HG02798 (cell line): ENCODE results near the gene RXFP2.

ENCODE experiments used
- ATAC-seq: cut with Tn5 transposase; IDR thresholded peaks from one replicate; pipeline ENCODE4 v1.9.1; 2021; ENCODE audit warnings: mild to moderate bottlenecking; ENCODE audit not compliant: unreplicated experiment, poor library complexity

Gene RXFP2

DNA sequence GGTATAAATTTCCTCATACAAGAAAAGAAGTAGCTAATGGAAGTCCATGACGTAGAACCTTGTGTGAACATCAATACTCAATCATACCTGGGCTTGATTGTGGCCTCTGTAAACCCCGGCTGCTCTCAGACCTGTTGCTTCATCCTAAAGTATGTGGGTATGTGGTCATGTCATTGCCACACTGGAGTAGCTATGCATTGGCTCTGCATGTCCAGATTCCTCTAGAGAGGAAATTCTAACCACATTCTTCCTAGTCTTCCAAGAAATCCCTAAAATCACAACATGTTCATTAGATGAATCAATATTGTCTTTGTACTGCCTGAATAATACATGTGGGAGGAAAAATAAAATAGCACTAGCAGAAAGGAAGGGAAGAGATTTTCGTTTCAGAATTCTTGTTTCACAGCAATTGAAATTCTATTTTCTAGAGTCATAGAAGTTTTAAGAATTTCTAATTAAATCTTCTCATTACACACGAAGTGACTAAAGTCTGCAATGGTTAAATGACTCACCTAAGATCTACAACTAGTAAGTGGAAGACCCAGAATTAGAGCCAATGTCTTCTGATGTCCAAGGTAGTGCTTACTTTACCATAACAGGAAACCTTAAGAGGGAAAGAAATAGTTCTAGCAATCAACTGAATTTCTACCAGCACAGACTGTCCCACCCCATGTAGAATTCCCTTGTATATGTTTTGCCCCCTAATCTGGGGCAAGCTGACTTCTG lies 28.0 kb downstream of the RXFP2 start:
- ATAC-seq: no peak

DNA sequence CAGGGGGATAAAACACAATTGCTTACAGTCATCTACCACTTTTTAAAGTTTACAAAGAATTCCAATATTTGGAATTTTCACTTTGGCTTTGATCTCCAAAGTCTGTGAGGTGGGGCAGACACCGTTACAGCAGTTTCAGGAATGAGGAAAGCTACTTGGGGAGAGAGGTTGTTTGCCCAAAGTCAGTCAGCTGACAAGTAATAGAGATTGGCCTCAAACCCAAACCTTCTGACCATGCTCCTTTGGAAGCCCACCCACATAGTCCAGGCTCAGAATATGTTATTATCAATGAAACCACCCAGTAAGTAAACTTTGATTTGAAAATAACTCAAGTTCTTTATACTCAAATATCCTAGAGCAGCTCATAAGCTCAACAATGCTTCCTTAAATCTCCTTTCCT lies 29.0 kb downstream of the RXFP2 start:
- no peak for ATAC-seq

DNA sequence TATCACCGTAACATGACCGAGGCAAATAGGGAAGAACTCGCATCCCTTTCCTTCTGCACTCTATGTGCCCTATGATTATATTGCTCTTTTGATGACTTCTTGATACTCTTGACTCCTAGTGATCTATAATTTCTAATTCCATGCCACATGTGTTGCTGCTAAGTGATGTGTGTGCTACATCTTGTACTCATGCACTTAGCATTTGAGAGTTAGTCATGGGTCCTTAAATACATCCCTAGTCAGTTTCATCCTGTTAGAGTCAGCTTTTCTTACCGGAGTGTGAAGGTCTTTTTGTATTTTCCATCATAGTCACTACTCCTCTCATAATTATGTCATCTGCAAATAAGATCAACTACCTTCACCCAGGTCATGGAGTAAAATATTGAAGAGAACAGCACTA lies 30.2 kb downstream of the RXFP2 start:
- no peak for ATAC-seq

DNA sequence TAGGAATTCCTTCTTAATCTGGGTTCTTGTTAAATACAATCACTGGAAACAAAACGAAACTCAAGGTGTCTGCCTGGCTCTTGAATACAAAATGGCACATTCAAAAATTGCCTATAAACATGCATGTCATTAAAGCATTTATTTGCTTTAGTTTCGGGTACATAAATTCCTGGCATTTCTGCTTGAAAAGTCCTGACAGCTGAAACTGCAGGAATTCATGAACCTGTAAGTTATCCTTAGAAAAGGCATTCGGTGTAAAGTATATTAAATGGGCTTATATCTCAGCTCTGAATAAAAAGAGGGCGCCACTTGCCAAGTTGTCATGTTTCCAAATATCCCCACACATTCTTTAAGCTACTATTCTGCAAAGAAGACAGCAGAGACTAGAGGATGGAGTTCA lies 32.9 kb downstream of the RXFP2 start:
- no peak for ATAC-seq

DNA sequence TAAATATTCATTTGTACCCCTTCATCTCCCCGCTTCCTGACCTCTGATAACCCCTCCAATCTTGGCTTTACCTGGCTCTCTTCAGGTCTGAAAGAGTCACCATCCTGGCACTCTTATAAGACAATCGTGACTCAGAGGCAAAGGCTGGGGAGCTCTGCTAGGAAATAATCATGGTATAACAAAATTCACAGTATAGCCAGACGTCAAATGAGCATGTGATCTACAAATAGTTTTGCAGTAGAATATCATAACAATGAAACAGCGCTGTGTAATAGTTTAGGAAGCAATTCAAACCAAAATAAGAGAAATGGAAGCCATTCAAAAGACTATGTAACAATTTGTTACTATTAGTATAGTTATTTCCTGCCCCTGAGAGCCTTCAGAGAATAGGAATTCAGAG lies 34.2 kb downstream of the RXFP2 start:
- ATAC-seq: no peak

DNA sequence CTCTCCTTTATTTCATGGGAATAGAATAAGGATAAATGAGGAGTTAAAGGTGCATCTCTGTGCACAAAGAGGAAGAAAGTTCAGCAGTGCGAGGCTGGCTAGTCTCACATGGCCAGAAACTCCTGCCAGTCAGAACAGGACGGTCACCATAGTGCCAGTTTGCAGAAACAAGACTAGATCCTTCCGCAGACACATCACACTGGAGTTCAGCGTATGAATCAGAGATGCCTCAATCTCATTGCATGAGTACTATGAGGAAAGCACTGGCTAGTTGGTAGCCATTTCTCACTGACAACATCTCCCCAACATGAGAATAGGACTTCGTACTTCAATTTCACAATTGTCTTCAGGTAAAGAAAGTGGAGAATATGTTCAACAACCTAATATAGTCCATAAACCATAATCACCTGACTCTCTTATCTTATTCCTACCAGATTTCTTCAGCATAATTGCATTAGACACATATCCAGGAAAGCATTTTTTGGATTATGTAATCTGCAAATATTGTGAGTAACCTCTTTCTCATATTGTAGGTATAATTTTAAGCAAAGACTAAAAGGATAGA lies 34.9 kb downstream of the RXFP2 start:
- no peak for ATAC-seq

DNA sequence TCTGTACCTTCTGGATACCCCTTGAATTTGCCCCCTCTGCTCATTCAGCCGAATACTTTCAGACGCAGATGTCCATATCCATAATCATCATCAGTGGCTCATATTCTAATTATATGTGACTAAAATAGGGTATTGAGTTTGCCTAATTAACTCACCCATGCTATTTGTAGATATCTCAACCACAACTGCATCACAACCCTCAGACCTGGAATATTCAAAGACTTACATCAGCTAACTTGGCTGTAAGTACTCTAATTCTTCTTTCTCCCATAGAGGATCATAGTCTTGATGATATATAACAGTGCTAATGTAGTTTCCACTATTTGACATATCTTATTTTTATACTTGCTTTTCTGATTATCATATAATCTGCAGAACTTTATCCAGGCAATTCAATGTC lies 35.8 kb downstream of the RXFP2 start:
- ATAC-seq: no peak

DNA sequence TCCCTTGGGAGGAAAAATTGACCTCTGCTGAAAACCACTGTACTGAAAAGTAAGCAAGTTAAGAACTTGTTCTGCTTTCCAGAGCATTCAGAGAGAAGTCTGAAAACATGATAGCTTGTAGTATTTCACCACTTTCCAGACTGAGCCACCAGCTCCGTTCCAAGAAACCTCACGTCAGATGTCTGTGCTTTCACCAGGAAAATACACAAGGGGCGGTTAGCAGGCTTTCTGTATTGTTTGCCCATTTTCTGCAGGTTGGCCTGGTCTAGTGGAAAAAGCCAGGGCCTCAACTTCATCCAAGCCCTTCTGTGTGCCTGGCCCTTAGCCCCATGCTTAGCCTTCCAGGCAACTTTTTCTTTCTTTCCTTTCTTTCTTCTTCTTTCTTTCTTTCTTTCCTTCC lies 36.4 kb downstream of the RXFP2 start:
- ATAC-seq: no peak

DNA sequence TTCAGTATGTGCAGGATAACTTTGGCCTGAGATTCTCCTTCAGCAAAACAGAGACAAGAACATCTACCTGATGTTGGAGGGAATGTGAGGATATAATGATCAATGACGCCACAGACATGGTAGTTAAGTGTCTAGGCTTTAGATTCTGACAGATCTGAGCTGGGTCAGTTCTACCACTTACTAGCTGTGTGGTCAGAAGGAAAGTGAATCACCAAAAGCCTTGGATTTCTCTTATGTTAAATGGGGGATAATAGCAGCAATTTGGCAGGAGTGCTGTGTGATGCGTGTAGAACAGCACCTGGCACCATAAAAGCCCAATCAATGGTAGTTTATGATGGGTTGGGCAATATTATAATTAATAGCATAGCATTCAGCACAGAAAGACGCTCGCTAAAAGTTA lies 41.7 kb downstream of the RXFP2 start:
- no peak for ATAC-seq

DNA sequence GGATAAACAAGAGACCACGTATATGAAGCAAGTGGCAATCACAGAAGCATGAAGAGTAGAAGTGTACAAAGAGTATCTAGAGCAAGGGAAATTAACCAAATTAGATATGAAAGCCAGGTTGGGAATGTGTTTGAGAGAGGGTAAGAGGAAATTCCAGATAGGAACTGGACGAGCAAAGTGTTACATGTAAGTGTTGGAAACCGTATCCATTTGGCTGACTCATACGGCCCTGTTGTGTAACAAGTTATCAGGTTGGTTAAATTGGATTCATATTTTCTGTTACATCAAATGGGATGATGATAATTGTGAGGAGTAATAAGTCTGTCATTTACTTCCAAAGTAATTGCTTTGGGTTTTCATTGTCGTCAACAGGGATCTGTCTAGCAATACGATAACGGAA lies 46.7 kb downstream of the RXFP2 start:
- ATAC-seq: no peak

DNA sequence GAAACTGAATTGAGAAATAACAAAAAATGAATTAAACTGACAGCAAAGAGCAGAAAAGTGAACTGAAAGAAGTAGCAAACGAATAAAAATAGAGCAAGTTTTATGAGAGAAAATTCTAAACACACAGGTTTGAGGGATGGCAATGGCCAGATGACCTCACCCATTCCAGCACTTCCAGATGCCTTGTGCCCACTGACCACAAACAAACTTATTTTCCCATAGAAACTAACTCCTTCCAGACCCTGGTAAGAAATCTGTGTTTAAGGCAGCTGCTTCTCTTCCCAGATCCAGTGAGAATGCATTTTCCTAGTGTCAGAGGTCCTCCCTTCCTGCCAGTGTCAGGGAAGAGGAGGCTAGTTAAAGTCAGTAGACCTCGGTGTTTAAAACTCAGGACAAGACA lies 51.7 kb downstream of the RXFP2 start:
- ATAC-seq: no peak

DNA sequence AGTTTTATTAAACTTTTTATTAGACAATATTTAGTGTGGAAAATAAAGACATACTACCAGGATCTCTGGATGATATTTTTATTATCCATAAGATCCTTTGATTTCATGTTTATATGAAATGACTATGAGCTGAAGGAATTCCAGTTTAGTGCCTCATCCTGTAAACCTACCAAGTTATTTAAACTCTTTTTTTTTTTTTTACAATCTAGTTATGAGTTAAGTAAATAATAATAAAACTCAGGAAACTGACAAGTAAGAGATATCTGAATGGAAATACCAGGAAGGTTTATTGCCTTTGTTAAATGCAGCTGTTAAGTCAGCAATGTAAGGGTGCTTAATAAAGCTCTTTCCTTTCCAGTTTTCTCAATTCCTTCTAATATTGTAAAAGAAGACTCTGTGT lies 53.9 kb downstream of the RXFP2 start:
- ATAC-seq: no peak

DNA sequence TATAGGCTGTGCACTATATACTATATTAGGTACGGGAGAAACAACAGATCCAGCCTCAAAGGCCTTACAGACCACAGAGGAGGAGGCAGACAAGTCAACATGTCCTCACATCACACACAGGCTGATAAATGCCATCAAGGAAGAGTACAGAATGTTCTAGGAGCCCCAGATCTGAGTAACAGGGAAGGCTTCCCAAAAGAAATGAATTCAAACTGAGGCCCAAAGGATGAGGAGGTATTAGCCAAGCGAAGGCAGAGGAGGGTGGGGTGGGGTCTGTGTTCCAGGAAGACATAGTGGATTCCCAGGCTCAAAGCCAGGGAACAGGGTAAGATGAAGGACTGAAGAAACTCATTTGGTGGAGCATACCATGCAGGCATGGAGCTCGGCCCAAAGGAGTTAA lies 55.1 kb downstream of the RXFP2 start:
- no peak for ATAC-seq

DNA sequence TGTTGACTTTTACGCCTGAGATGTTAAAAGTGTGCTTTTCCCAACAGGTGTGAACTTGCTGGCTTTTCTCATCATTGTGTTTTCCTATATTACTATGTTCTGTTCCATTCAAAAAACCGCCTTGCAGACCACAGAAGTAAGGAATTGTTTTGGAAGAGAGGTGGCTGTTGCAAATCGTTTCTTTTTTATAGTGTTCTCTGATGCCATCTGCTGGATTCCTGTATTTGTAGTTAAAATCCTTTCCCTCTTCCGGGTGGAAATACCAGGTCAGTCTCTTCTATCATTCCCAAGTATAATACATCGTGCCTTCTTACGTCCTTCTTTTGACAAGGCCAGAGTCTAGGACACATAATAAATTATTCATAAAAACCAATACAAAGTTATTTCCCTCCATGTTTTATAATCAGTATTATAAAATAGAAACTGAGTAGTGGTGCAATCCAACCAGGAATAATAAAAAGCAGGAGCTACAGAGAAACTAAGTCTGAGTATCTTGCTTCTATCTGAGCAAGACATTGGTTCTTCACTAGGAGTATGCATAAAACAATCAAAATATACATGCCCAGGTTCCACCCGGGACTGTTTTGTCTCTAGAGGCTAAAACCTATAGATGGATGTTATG lies 57.9 kb downstream of the RXFP2 start:
- ATAC-seq: no peak

DNA sequence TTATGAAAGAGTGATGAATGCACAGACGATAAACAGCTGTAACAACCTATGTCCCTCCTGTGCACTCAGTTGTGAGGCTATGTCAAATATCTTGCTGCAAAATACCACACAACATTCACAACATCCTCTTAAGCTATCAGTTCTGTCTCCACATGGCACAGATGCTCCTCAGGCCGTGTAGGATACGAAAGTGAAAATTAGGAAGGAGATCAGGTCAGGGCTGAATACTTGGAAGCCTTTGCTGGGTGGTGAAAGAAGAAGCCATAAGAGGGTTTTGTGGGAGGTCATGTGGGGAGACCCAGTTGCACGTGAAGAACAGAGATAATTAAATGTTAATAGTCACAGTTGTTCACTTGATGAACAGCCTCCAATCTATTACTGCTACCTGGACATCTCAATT lies 58.9 kb downstream of the RXFP2 start:
- no peak for ATAC-seq

DNA sequence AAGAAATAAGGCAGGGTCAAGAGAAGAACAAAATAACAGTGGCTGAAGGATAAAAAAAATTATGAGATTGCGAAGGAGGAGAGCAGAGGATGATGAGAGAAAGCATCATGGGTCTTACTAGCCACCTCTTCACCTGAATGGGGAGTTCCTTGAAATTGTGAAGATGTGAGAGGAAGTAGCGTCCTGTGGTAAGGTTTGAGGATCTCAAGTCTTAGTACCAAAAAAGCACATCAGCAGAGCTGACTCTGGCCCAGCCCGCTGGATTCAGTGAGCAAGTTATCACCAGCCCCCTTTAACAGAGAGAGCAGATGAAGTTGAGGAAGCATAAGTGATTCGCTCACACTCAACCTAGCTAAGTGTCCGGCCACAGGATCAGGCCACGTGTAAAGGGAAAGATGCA lies 61.8 kb downstream of the RXFP2 start:
- no peak for ATAC-seq

DNA sequence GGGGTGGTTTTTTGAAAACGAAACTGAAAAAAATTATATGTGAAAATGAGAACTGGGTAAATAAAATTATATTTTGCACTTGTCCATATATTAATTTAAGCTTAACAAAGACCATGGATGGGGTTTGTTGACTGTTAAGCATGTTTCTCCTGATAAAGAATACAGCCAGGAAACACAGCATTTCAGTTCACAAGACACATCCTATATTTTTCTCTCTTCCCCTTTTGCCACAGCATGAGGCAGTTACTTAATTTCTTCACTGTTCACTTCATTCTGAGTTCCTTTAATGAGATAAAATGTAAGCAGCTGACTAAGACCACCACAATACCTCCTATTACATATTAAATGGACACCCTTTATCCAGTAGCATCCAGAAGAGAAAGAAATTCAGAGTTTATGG lies 64.0 kb downstream of the RXFP2 start:
- ATAC-seq: no peak

DNA sequence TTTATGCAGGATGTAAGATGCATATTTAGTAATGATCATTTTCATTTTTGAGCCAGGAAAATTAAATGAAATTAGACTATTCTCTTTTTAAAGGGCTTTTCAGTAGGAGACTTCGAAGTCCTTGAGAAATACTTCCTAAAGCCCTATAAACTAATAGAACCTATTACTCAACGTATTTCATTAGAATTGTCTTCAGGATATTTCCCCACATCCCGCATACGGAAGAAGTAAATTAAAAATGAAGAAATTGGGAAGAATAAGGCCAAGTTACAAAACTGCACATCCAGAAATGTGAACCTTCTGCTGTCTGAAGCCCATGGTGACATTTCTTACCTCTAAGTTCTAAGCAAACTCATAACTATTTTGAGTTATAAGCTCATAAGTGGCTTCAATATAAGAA lies 66.5 kb downstream of the RXFP2 start:
- ATAC-seq: no peak

DNA sequence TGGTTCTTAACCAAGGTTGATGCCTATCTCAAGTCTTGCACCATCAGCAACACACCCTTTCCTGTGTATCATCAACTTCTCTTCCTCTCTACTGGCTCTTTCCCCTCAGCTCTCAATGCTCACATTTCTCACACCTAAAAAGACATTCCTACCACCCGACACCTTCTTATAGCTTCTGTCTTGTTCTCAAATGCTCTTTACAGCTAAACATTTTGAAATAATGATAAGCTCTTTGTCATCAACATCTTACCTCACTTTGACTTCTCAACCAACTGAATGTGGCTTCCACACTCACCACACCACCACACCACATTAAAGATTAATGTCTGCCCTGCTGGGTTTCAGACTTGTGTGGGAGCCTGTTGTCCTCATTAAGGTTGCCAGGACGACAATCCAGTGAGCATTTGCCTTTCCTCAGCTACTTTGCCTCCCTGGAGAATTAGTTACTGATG lies 67.8 kb downstream of the RXFP2 start:
- ATAC-seq: no peak

DNA sequence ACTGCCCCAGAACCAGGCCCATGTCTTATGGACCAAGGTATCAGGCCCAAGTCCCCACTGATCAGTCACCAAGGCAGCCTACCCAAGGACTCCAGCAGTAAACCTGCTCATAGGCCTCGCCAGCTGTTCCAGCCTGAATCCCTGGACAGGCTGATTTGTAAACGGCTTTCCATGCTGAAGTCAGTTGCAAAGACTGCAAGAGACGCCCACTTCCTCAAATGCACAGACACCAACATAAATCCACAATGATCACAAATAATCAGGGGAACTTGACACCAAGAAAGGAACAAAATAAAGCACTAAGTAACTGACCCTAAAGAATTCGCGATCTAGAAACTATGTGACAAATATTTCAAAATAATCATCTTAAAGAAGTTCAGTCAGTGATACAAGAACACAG lies 75.2 kb downstream of the RXFP2 start:
- ATAC-seq: no peak

DNA sequence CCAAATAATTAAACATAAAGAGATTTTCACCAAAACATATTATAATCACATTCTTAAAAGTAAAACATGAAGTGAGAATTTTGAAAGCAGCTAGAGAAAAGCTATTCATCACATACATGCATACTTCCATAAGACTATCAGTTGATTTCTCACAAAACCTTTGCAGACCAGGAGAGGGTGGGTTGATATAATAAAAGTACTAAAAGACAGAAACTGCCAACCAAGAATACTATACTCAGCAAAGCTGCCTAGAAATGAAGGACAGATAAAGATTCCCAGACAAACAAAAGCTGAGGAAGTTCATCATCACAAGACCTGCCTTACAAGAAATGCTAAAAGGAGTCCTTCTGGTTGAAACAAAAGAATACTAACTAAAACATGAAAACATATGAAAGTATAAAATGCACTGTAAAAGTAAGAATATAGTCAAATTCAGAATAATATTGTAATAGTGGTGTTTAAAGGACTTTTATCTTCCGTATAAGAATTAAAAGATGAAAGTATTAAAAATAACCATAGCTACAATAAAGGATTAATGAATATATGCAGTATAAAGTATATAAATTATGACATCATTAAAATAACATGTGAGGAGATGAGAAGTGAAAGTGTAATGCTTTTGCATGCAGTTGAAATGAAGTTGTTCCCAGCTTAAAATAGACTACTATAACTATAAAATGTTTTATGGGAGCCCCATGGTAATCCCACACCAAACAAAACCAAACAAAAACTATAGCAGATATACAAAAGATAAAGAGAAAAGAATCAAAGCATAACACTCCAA lies 76.2 kb downstream of the RXFP2 start:
- ATAC-seq: no peak
